Smooth muscle cell (in vitro differentiated cells): ENCODE measurements around the gene CPXM2. TPM values are rescaled to one million over a fixed set of nuclear protein-coding genes. Genes with fewer than 3 reads are reported as not detected.

Experiments
- DNase-seq: peaks from one replicate; lab custom pipeline; 2025; ENCODE audit not compliant: unreplicated experiment; lab: John Stamatoyannopoulos, UW
- H2AFZ ChIP-seq: fragments of 200-600 bp; sonication (generic); 2 replicates; pipeline ENCODE4 v1.6.0; 2016; ENCODE audit warnings: antibody characterized with exemption, low read depth, mild to moderate bottlenecking
- H3F3A ChIP-seq: fragments of 200-600 bp; sonication (generic); 2 replicates; pipeline ENCODE4 v1.6.0; 2017; ENCODE audit warnings: antibody characterized with exemption, low read depth
- H3K27ac ChIP-seq: fragments of 200-600 bp; sonication (generic); 2 replicates; pipeline ENCODE4 v1.5.1; 2016; ENCODE audit warnings: low read depth, mild to moderate bottlenecking
- H3K27me3 ChIP-seq: fragments of 200-600 bp; sonication (generic); 2 replicates; pipeline ENCODE4 v1.6.1; 2016; ENCODE audit warnings: low read depth, mild to moderate bottlenecking
- H3K36me3 ChIP-seq: fragments of 200-600 bp; sonication (generic); 2 replicates; pipeline ENCODE4 v1.5.1; 2016; ENCODE audit warnings: low read depth
- H3K4me1 ChIP-seq: fragments of 200-600 bp; sonication (generic); 2 replicates; pipeline ENCODE4 v1.5.1; 2016; ENCODE audit warnings: low read depth
- H3K4me2 ChIP-seq: fragments of 200-600 bp; sonication (generic); 2 replicates; pipeline ENCODE4 v1.6.0; 2016; ENCODE audit warnings: mild to moderate bottlenecking
- H3K4me3 ChIP-seq: fragments of 200-600 bp; sonication (generic); 2 replicates; pipeline ENCODE4 v1.5.1; 2016; ENCODE audit warnings: mild to moderate bottlenecking
- H3K79me2 ChIP-seq: fragments of 200-600 bp; sonication (generic); 2 replicates; pipeline ENCODE4 v1.6.0; 2016; ENCODE audit warnings: low read depth, mild to moderate bottlenecking
- H3K9ac ChIP-seq: fragments of 200-600 bp; sonication (generic); 2 replicates; pipeline ENCODE4 v1.6.0; 2016; ENCODE audit warnings: low read depth
- H3K9me3 ChIP-seq: fragments of 200-600 bp; sonication (generic); replicated peaks from 2 replicates; pipeline ENCODE4 v1.5.1; 2016; ENCODE audit warnings: low read depth
- H4K20me1 ChIP-seq: fragments of 200-600 bp; sonication (generic); 2 replicates; pipeline ENCODE4 v1.6.0; 2016; ENCODE audit warnings: low read depth
- CTCF ChIP-seq: fragments of 200-600 bp; sonication (generic); IDR thresholded peaks from 2 replicates; pipeline ENCODE4 v1.5.1; 2017; ENCODE audit warnings: borderline replicate concordance, mild to moderate bottlenecking, antibody characterized with exemption; ENCODE audit not compliant: insufficient read depth, poor library complexity, severe bottlenecking
- WGBS: methylation state at CpG from one replicate; pipeline ENCODE4 v1.1.7; 2016; ENCODE audit warnings: low lambda C conversion rate; 5-methylcytosine and 5-hydroxymethylcytosine counted together
- polyA plus RNA-seq: library from polyadenylated mRNA; unstranded; fragments of >200 nt; fragmentation: Nextera tagmentation; extraction: Ambion mirVana; gene quantifications from 2 replicates; pipeline ENCODE4 v1.2.1, GENCODE V29; 2016
- total RNA-seq: library from RNA; depleted of rRNA; stranded (reverse); fragments of >200 nt; gene quantifications from 2 replicates; pipeline ENCODE4 v1.2.3, GENCODE V29; 2014

Gene CPXM2
- total and polyA plus RNA-seq, 2 experiments from 2014 or later: 31.2 to 65.5 TPM

GRCh38 chr10:123800289-123800688, 91.3 kb downstream of the CPXM2 start:
- Histone ChIP-seq H3K36me3 (no peaks in the 10 kb centered on the region), H3K4me1 (peaks cover 7% of the 10 kb centered on the region), H2AFZ (peak overlapping the region; percentile 26), H3K79me2 (no peaks in the 10 kb centered on the region), H3K4me3 (no peak overlapping the region), H3K9me3 (no peaks in the 10 kb centered on the region), H3K9ac (peak overlapping the region; percentile 41), H3K27me3 (no peaks in the 10 kb centered on the region), H4K20me1 (no peaks in the 10 kb centered on the region), H3F3A (peaks cover 4% of the 10 kb centered on the region), H3K4me2 (peak overlapping the region; percentile 61), H3K27ac (peak overlapping the region; percentile 69)
- WGBS: 7% methylated on average over 9 of the region's 9 CpGs
- no peak for DNase-seq
- no peak for TF ChIP-seq CTCF

DNA sequence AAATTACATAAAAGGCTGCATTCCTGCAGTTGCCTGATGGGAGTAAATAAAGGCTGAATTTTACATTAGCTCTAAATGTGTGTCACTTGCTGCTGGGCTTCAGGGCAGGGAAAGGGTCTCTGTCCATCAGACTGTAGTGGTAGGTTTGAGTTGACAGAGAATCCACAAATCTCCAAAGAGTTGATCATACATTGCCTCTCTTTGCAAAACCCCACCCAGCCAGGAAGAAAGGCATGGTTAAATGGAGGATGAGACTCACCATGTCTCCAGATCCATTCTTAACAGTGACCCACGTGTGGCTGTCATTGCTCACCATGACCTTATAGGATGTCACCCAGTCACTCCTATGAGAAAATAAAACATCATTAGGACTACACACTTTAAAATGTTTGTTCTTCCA, 92.8 kb downstream of the CPXM2 start:
- no peak overlapping the region for H3K9ac ChIP-seq
- no peak for TF ChIP-seq CTCF
- H3K79me2 ChIP-seq: no peaks in the 10 kb centered on the region
- no peaks in the 10 kb centered on the region for H3K9me3 ChIP-seq
- H3F3A ChIP-seq: peaks cover 4% of the 10 kb centered on the region
- no peak overlapping the region for H3K4me3 ChIP-seq
- DNase-seq: no peak
- no peaks in the 10 kb centered on the region for H3K27me3 ChIP-seq
- no peaks in the 10 kb centered on the region for H4K20me1 ChIP-seq
- H3K36me3 ChIP-seq: no peaks in the 10 kb centered on the region
- no peak overlapping the region for H2AFZ ChIP-seq
- no peak overlapping the region for H3K4me2 ChIP-seq
- 80% methylated on average over 1 of the region's 1 CpG for WGBS
- peaks cover 7% of the 10 kb centered on the region for H3K4me1 ChIP-seq
- H3K27ac ChIP-seq: no peak overlapping the region

GRCh38 chr10:123797813-123798212, 93.8 kb downstream of the CPXM2 start:
- Histone ChIP-seq H3K4me2 (no peak overlapping the region), H3K27ac (no peak overlapping the region), H2AFZ (no peak overlapping the region), H3K9me3 (no peaks in the 10 kb centered on the region), H3K4me3 (no peak overlapping the region), H3K36me3 (no peaks in the 10 kb centered on the region), H3K9ac (no peak overlapping the region), H3F3A (peaks cover 4% of the 10 kb centered on the region), H3K79me2 (no peaks in the 10 kb centered on the region), H3K4me1 (peaks cover 7% of the 10 kb centered on the region), H3K27me3 (no peaks in the 10 kb centered on the region), H4K20me1 (no peaks in the 10 kb centered on the region)
- WGBS: 86% methylated on average over 3 of the region's 3 CpGs
- DNase-seq: no peak
- TF ChIP-seq CTCF: no peak

GRCh38 chr10:123796736-123797135, 94.9 kb downstream of the CPXM2 start:
- Histone ChIP-seq H3K4me1 (peaks cover 7% of the 10 kb centered on the region), H3K9me3 (no peaks in the 10 kb centered on the region), H3K36me3 (no peaks in the 10 kb centered on the region), H3K27me3 (no peaks in the 10 kb centered on the region), H3K4me3 (no peak overlapping the region), H3K27ac (no peak overlapping the region), H4K20me1 (no peaks in the 10 kb centered on the region), H2AFZ (no peak overlapping the region), H3K9ac (no peak overlapping the region), H3F3A (peaks cover 4% of the 10 kb centered on the region), H3K79me2 (no peaks in the 10 kb centered on the region), H3K4me2 (peak overlapping the region; percentile 17)
- DNase-seq: no peak
- 54% methylated on average over 5 of the region's 5 CpGs for WGBS
- TF ChIP-seq CTCF: no peak
